Panc1 (cell line): ENCODE measurements around the gene NFKB2. TPM values are rescaled to one million over a fixed set of nuclear protein-coding genes. Genes with fewer than 3 reads are reported as not detected.

Experiments used
- ATAC-seq: fragments of 200-7000 bp; cut with Tn5 transposase; 2 replicates; pipeline ENCODE4 v1.9.1; 2020; ENCODE audit warnings: mild to moderate bottlenecking, moderate library complexity
- BruUV-seq: library from RNA; stranded (reverse); fragments of 400-500 nt; replicated peaks from 2 replicates; lab custom pipeline; 2021; lab: Mats Ljungman, UMichigan
- CTCF ChIA-PET: fragments of 300-600 bp; sonication (Branson Sonifier 250); formaldehyde crosslinking; loops from one replicate; lab custom pipeline; 2022; ENCODE audit warnings: antibody characterized with exemption; lab: Charles Lee
- POLR2A ChIA-PET: fragments of 300-600 bp; sonication (Branson Sonifier 250); formaldehyde crosslinking; loops from one replicate; lab custom pipeline; 2022; ENCODE audit warnings: antibody characterized with exemption; lab: Charles Lee
- DNase-seq: peaks from one replicate; pipeline ENCODE4 v3.0.0-alpha.2; 2010; ENCODE audit warnings: low read depth, low spot score
- H3K27ac ChIP-seq: 2 replicates; pipeline ENCODE4 v1.5.1; 2011; ENCODE audit warnings: mild to moderate bottlenecking, low read length, inconsistent platforms
- H3K27me3 ChIP-seq: fragments of 200-500 bp; sonication (Bioruptor generic); 2 replicates; pipeline ENCODE4 v1.6.0; 2014; ENCODE audit warnings: low read length, inconsistent platforms; ENCODE audit not compliant: control insufficient read depth, insufficient read depth
- H3K36me3 ChIP-seq: fragments of 200-500 bp; sonication (Bioruptor generic); 2 replicates; pipeline ENCODE4 v1.5.1; 2014; ENCODE audit warnings: inconsistent platforms, mild to moderate bottlenecking, low read length, moderate library complexity; ENCODE audit not compliant: control insufficient read depth, insufficient read depth
- H3K4me1 ChIP-seq: 2 replicates; pipeline ENCODE4 v1.5.1; 2011; ENCODE audit warnings: inconsistent platforms, mild to moderate bottlenecking, low read length, moderate library complexity; ENCODE audit not compliant: control insufficient read depth, insufficient read depth
- H3K4me3 ChIP-seq, 2 experiments: 2 replicates each; pipeline ENCODE4 v1.5.1; 2011 to 2012; ENCODE audit warnings: low read depth in 2 of 2, low read length in 2 of 2, mild to moderate bottlenecking in 2 of 2, inconsistent platforms in 1 of 2, moderate library complexity in 1 of 2
- H3K9me3 ChIP-seq: fragments of 200-500 bp; sonication (Bioruptor generic); 2 replicates; pipeline ENCODE4 v1.5.1; 2014; ENCODE audit warnings: low read depth, mild to moderate bottlenecking, inconsistent platforms, low read length, moderate library complexity; ENCODE audit not compliant: control insufficient read depth, insufficient read depth
- POLR2AphosphoS5 ChIP-seq: IDR thresholded peaks from 2 replicates; pipeline ENCODE4 v1.6.1; 2012; ENCODE audit warnings: mild to moderate bottlenecking, low read depth, low read length, moderate library complexity
- SIN3A ChIP-seq: IDR thresholded peaks from 2 replicates; pipeline ENCODE4 v1.6.1; 2012; ENCODE audit warnings: low read depth, mild to moderate bottlenecking, low read length, moderate library complexity, borderline replicate concordance; ENCODE audit not compliant: insufficient read depth
- TCF7L2 ChIP-seq: IDR thresholded peaks from 2 replicates; pipeline ENCODE4 v1.6.1; 2011; ENCODE audit warnings: mild to moderate bottlenecking, low read depth, low read length, inconsistent platforms
- in situ Hi-C: cut with HindIII; loops from 2 replicates; pipeline ENCODE4 v1.10.0; 2016; ENCODE audit warnings: low sequenced_read_pairs, low pct_unique_long_range_greater_than_20kb
- intact Hi-C: fragments of 100-400 bp; cut with micrococcal nuclease; formaldehyde crosslinking; loops from one replicate; pipeline ENCODE4 v1.10.0; 2022; ENCODE audit not compliant: unreplicated experiment
- total RNA-seq: library from RNA; stranded (reverse); gene quantifications from one replicate; pipeline ENCODE4 v1.2.1, GENCODE V29; 2021; ENCODE audit not compliant: unreplicated experiment
- TF ChIP-seq, protein P1 (sequence below): fragments of 450-650 bp; IDR thresholded peaks from 2 replicates; pipeline ENCODE4 v1.5.1; 2017; ENCODE audit warnings: mild to moderate bottlenecking
- TF ChIP-seq, protein P2 (sequence below), 2 experiments: IDR thresholded peaks; 2 replicates each; pipeline ENCODE4 v1.6.1; 2011 to 2012; ENCODE audit warnings: low read depth in 2 of 2, control low read depth in 1 of 2, low read length in 1 of 2, mild to moderate bottlenecking in 1 of 2, moderate library complexity in 1 of 2; ENCODE audit not compliant: insufficient read depth in 1 of 2

The NFKB2 gene
- total RNA-seq, 1 experiment from 2014 or later, result 105 TPM

DNA sequence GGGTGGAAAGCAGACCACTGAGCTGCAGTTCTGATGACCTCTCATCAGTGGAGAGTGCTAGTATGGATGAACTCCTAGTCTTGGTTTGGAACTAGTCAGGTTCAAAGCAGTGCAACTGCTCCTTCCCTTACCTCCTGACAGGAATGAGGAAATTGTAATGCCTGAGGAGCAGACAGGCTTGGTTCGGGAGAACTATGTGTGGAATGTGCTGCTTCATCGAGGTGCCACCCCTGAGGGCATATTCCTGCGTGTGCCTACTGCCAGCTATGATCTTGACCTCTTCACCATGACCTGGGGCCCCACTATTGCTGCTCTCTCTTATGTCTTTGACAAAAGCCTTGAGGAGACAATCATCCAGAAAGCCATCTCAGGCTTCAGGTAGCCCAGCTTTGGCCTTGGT lies 27.4 kb upstream of the NFKB2 start:
- H3K27me3 ChIP-seq, result no peaks in the 10 kb centered on the region
- DNase-seq, result no peak
- H3K9me3 ChIP-seq, result no peaks in the 10 kb centered on the region
- ATAC-seq, result no peak
- no peak overlapping the region for H3K4me3 ChIP-seq
- BruUV-seq, result no TSS peak
- in situ Hi-C loops, result no loop called here
- intact Hi-C loops, result no loop called here
- CTCF ChIA-PET, result interaction anchor here (0.7 kb wide), 1 partner anchor 16 kb away, joined by 3 read pairs; no protein-coding TSS in a partner anchor
- H3K27ac ChIP-seq, result no peak overlapping the region
- H3K36me3 ChIP-seq, result peaks cover 24% of the 10 kb centered on the region
- POLR2A ChIA-PET, result no interaction called here
- H3K4me1 ChIP-seq, result no peaks in the 10 kb centered on the region
- no peak for TF ChIP-seq POLR2AphosphoS5
- no peak for TF ChIP-seq SIN3A
- no peak for TF ChIP-seq TCF7L2
- TF ChIP-seq, protein P1, sequence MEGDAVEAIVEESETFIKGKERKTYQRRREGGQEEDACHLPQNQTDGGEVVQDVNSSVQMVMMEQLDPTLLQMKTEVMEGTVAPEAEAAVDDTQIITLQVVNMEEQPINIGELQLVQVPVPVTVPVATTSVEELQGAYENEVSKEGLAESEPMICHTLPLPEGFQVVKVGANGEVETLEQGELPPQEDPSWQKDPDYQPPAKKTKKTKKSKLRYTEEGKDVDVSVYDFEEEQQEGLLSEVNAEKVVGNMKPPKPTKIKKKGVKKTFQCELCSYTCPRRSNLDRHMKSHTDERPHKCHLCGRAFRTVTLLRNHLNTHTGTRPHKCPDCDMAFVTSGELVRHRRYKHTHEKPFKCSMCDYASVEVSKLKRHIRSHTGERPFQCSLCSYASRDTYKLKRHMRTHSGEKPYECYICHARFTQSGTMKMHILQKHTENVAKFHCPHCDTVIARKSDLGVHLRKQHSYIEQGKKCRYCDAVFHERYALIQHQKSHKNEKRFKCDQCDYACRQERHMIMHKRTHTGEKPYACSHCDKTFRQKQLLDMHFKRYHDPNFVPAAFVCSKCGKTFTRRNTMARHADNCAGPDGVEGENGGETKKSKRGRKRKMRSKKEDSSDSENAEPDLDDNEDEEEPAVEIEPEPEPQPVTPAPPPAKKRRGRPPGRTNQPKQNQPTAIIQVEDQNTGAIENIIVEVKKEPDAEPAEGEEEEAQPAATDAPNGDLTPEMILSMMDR, result no peak

DNA sequence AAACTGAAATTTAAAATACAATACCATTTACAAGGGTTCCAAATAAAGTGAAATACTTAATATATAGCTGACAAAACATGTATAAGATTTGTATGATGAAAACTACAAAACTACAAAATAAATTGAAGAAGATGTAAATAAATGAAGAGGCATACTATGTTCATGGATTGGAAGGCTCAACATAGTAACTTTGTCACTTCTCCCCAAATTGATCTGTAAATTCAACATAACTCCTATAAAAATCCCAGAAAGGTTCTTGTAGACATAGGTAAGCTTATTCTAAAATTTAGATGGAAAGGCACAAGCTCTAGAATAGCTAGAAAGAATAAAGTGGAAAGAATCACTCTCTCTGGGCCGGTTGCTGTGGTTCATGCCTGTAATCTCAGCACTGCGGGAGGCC lies 24.2 kb upstream of the NFKB2 start:
- no peak for DNase-seq
- in situ Hi-C loops (no loop called here), intact Hi-C loops (no loop called here)
- Histone ChIP-seq H3K4me1 (no peaks in the 10 kb centered on the region), H3K27me3 (no peaks in the 10 kb centered on the region), H3K4me3 (no peak overlapping the region), H3K27ac (no peak overlapping the region), H3K9me3 (no peaks in the 10 kb centered on the region), H3K36me3 (peaks cover 23% of the 10 kb centered on the region)
- no peak for ATAC-seq
- BruUV-seq, result no TSS peak
- TF ChIP-seq TCF7L2 (no peak), SIN3A (no peak), POLR2AphosphoS5 (no peak)
- TF ChIP-seq, protein P2, sequence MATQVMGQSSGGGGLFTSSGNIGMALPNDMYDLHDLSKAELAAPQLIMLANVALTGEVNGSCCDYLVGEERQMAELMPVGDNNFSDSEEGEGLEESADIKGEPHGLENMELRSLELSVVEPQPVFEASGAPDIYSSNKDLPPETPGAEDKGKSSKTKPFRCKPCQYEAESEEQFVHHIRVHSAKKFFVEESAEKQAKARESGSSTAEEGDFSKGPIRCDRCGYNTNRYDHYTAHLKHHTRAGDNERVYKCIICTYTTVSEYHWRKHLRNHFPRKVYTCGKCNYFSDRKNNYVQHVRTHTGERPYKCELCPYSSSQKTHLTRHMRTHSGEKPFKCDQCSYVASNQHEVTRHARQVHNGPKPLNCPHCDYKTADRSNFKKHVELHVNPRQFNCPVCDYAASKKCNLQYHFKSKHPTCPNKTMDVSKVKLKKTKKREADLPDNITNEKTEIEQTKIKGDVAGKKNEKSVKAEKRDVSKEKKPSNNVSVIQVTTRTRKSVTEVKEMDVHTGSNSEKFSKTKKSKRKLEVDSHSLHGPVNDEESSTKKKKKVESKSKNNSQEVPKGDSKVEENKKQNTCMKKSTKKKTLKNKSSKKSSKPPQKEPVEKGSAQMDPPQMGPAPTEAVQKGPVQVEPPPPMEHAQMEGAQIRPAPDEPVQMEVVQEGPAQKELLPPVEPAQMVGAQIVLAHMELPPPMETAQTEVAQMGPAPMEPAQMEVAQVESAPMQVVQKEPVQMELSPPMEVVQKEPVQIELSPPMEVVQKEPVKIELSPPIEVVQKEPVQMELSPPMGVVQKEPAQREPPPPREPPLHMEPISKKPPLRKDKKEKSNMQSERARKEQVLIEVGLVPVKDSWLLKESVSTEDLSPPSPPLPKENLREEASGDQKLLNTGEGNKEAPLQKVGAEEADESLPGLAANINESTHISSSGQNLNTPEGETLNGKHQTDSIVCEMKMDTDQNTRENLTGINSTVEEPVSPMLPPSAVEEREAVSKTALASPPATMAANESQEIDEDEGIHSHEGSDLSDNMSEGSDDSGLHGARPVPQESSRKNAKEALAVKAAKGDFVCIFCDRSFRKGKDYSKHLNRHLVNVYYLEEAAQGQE (IDR thresholded peaks at IDR 0.05; ENCODE audit: insufficient read depth in 1 of 2, low read depth in 2 of 2, low read length in 1 of 2), result no peak
- TF ChIP-seq, protein P1, result no peak
- CTCF ChIA-PET, result interaction anchor here (0.6 to 1.3 kb wide), 3 partner anchors 12 to 202 kb away, joined by 3 to 5 read pairs (median 3); no protein-coding TSS in a partner anchor
- POLR2A ChIA-PET, result interaction anchor here (0.6 kb wide), 1 partner anchor 24 kb away, joined by 12 read pairs; no protein-coding TSS in a partner anchor
